HG03095 (cell line): ENCODE results near the gene KCNE1.

ENCODE experiments used
- ATAC-seq: cut with Tn5 transposase; IDR thresholded peaks from one replicate; pipeline ENCODE4 v1.9.1; 2021; ENCODE audit warnings: moderate library complexity; ENCODE audit not compliant: unreplicated experiment

KCNE1 gene

DNA sequence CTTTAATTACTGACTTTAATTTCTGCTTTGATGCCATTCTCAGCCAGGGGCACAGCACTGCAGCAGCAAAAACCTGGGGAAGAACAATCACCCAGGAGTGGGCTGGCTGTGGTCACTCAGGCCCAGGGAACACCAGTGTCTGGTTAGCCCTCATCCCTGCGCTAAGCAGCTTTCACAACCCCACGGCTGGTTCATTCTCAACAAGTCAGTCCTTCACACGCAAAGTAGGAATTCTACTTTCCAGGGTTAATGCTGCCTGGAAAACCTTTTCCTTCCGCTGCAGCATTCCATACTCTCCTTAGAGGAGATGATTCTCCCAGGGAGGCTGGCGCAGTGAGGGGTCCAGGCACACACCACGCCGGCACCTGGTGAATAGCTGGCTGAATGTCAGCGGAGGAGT lies 24.3 kb upstream of the KCNE1 start:
- no peak for ATAC-seq

- no peak for ATAC-seq
Observed at GRCh38 chr21:34535886-34536285, 23.9 kb upstream of the KCNE1 start.

GRCh38 chr21:34534522-34534921 lies 22.5 kb upstream of the KCNE1 start:
- ATAC-seq: no peak

- no peak for ATAC-seq
Observed at GRCh38 chr21:34533938-34534337, 21.9 kb upstream of the KCNE1 start.

GRCh38 chr21:34531399-34531798 lies 19.4 kb upstream of the KCNE1 start:
- no peak for ATAC-seq

GRCh38 chr21:34530261-34530660 lies 18.3 kb upstream of the KCNE1 start:
- ATAC-seq: no peak

- ATAC-seq: no peak
Observed at GRCh38 chr21:34528131-34528561, 16.1 kb upstream of the KCNE1 start.

DNA sequence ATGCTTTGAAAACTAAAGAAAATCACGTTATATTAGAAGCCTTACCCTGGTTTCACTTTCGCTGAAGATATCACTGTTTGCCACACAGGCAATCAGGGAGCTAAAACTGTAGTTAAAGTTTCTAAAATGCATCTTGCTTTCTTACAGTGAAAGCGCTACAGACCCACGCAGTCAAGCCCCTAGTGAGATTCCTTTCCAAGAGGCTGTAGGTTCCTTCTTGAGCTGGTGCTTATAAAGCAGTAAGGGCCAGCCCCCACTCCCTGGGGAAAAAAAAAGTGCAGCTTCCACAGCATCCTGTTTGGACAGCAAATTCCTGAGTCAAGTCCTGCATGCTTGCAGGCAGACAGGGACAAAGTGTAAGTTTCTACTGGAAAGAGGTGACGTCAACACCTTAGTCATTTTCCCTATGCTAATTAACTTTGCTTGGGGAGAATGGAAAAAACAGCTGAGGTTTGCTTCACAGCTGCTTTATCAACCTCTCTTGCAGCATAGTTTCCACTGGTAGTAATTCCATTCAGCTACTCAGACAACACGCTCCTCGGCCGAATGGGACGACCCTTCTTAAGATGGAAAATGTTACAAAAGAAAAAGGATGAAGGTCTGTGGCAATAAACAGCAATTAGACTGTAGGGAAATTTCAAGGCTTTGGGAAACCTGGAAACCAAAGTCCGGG lies 14.7 kb upstream of the KCNE1 start:
- ATAC-seq: peak; percentile 57

- peak; percentile 19 for ATAC-seq
Observed at GRCh38 chr21:34526241-34526617, 14.2 kb upstream of the KCNE1 start.

- no peak for ATAC-seq
Observed at GRCh38 chr21:34524646-34525601, 12.9 kb upstream of the KCNE1 start.

DNA sequence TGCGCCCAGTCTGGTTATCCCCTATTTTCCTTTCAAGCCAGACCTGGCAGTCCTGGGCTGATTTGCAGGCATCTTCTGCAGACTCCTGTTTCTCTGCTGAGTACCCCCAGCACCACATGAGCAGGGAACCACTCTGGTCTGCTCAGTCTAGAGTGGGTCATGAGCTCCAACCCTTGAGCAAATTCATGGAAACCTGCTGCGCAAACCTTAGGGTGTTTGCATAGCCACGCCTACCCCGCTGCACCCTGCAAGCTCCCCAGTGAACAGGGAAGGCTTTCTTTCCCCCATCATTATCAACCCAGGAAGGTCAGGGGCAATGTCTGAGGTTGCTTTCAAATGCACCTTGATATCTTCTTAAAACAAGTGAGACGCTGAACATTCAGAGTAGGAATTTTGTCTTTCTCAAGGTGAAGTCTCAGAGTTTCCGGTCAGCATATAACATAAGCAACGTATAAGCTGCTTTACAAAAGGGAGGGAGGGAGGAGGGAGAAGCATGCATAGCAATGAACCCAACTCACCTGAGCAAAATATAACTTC lies 11.1 kb upstream of the KCNE1 start:
- ATAC-seq: no peak

- no peak for ATAC-seq
Observed at GRCh38 chr21:34522284-34522683, 10.3 kb upstream of the KCNE1 start.

GRCh38 chr21:34521561-34521960 lies 9.6 kb upstream of the KCNE1 start:
- ATAC-seq: no peak

GRCh38 chr21:34520764-34521508 lies 8.9 kb upstream of the KCNE1 start:
- ATAC-seq: no peak

DNA sequence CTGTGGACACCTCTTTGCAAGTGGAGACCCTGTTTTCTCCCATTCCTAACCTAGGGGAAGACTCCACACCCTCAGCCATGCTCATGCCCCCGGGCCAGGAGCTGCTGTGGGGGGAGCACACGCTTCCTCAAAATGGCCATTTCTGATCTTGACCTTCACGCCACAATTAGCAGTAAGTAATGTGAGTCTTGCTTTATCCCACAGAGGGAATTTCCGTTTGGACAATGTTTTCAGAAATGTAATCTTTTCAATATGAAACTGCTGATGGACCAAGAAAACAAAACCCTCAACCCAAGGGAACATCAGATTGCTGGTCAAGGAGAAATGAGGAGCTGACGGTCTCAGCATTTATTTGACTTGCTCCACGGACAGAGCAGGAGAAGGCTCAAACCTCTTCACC lies 8.3 kb upstream of the KCNE1 start:
- ATAC-seq: no peak

- no peak for ATAC-seq
Observed at GRCh38 chr21:34519694-34520093, 7.7 kb upstream of the KCNE1 start.

GRCh38 chr21:34519016-34519415 lies 7.0 kb upstream of the KCNE1 start:
- no peak for ATAC-seq

DNA sequence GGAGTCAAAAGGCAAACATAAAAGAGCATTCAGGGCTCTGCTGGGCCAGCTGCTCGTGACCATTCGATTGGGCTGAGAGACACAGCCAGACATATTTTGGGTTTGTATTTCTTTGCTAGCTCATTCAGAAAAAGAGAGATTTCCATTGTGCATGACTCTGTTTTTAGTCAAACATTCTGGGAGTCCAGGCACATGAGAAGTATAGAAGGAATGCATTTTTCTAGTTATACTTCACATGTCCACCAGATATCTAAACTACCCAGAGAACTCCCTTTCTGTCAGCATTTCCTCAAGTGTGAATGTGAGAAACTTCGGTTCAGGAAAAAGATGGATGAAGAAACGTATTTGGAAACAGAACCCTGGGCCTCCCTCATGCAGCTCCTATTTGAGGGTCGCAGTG lies 6.3 kb upstream of the KCNE1 start:
- ATAC-seq: no peak

- no peak for ATAC-seq
Observed at GRCh38 chr21:34517491-34518245, 5.7 kb upstream of the KCNE1 start.

GRCh38 chr21:34517039-34517438 lies 5.0 kb upstream of the KCNE1 start:
- no peak for ATAC-seq
